Peyer's patch (tissue), 4 donors: ENCODE data around the gene MAP2K2.

Source experiments
- CTCF ChIP-seq, 6 experiments: fragments of 450-650 bp in 4 of 6; fragments of 200-600 bp in 2 of 6; sonication (generic) in 1 of 6; IDR thresholded peaks; one replicate each; pipeline ENCODE4 v1.5.1; 2017 to 2019; ENCODE audit warnings: antibody characterized with exemption in 6 of 6, mild to moderate bottlenecking in 3 of 6, moderate library complexity in 1 of 6
- POLR2A ChIP-seq, 2 donors: fragments of 450-650 bp; IDR thresholded peaks; one replicate each; pipeline ENCODE4 v1.5.1; 2017; ENCODE audit warnings: antibody characterized with exemption in 2 of 2, mild to moderate bottlenecking in 2 of 2, moderate library complexity in 2 of 2

DNA sequence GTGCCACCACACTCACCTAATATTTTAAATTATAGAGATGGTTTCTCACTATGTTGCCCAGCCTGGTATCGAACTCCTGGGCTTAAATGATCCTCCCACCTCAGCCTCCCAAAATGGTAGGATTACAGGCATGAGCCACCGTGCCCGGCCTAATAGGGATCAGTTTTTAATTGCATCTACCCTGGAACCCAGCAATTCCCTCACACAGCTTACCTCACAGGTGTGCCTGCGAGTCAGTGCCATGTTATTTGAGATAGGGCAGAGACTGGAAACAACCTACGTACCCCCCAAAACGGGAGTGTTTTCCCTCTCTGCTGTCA is 14.3 kb downstream of the MAP2K2 start:
- no peak for TF ChIP-seq CTCF (IDR thresholded peaks at IDR 0.05)
- TF ChIP-seq POLR2A (IDR thresholded peaks at IDR 0.05) = no peak
